Erythroblast (primary cell): ENCODE data around the gene FN3KRP.

ENCODE experiments used
- GATA1 ChIP-seq: IDR thresholded peaks from 2 replicates; pipeline ENCODE4 v1.6.1; 2011; ENCODE audit warnings: low read depth, mild to moderate bottlenecking, control low read depth, low read length, moderate library complexity
- POLR2A ChIP-seq: IDR thresholded peaks from 2 replicates; pipeline ENCODE4 v1.6.1; 2011; ENCODE audit warnings: mild to moderate bottlenecking, low read length

GRCh38 chr17:82693168-82693867 is 23.2 kb upstream of the FN3KRP start:
- TF ChIP-seq POLR2A: no peak
- TF ChIP-seq GATA1: no peak
